KMS-11 (cell line): Measurements from ENCODE around the gene MYLIP.

Experiments used
- H2AFZ ChIP-seq: fragments of 200-600 bp; sonication (generic); 2 replicates; pipeline ENCODE4 v1.6.1; 2016; ENCODE audit warnings: antibody characterized with exemption, mixed run types, low read depth
- H3K27ac ChIP-seq: fragments of 200-600 bp; sonication (generic); 2 replicates; pipeline ENCODE4 v1.6.1; 2016; ENCODE audit warnings: mild to moderate bottlenecking, mixed run types
- H3K27me3 ChIP-seq: fragments of 200-600 bp; sonication (generic); 2 replicates; pipeline ENCODE4 v1.6.1; 2017; ENCODE audit warnings: mild to moderate bottlenecking, low read depth, mixed run types, moderate library complexity; ENCODE audit not compliant: insufficient read depth
- H3K36me3 ChIP-seq: fragments of 200-600 bp; sonication (generic); 2 replicates; pipeline ENCODE4 v1.6.1; 2017; ENCODE audit warnings: mild to moderate bottlenecking, mixed run types; ENCODE audit not compliant: insufficient read depth
- H3K4me1 ChIP-seq: fragments of 200-600 bp; sonication (generic); 2 replicates; pipeline ENCODE4 v1.6.1; 2016; ENCODE audit warnings: mild to moderate bottlenecking, low read depth, mixed run types; ENCODE audit not compliant: poor library complexity, severe bottlenecking
- H3K4me2 ChIP-seq: fragments of 200-600 bp; sonication (generic); 2 replicates; pipeline ENCODE4 v1.7.0; 2016; ENCODE audit warnings: mild to moderate bottlenecking, mixed run types
- H3K4me3 ChIP-seq: fragments of 200-600 bp; sonication (generic); IDR thresholded peaks from 2 replicates; pipeline ENCODE4 v1.6.1; 2017; ENCODE audit warnings: low read depth, low read length, mixed read lengths; ENCODE audit not compliant: insufficient read depth
- H3K79me2 ChIP-seq: fragments of 200-600 bp; sonication (generic); 2 replicates; pipeline ENCODE4 v1.6.1; 2016; ENCODE audit warnings: low read depth, mixed run types; ENCODE audit not compliant: insufficient read depth
- H3K9ac ChIP-seq: fragments of 200-600 bp; sonication (generic); 2 replicates; pipeline ENCODE4 v1.6.1; 2016; ENCODE audit warnings: mild to moderate bottlenecking, mixed run types
- H4K20me1 ChIP-seq: fragments of 200-600 bp; sonication (generic); 2 replicates; pipeline ENCODE4 v1.6.1; 2016; ENCODE audit warnings: mild to moderate bottlenecking, mixed run types; ENCODE audit not compliant: insufficient read depth
- TF ChIP-seq, protein P1 (sequence below): fragments of 200-600 bp; sonication (generic); conservative IDR thresholded peaks from 2 replicates; pipeline ENCODE4 v1.6.1; 2017; ENCODE audit warnings: low read depth, mild to moderate bottlenecking, antibody characterized with exemption, low read length, moderate library complexity, mixed read lengths

Gene MYLIP

DNA sequence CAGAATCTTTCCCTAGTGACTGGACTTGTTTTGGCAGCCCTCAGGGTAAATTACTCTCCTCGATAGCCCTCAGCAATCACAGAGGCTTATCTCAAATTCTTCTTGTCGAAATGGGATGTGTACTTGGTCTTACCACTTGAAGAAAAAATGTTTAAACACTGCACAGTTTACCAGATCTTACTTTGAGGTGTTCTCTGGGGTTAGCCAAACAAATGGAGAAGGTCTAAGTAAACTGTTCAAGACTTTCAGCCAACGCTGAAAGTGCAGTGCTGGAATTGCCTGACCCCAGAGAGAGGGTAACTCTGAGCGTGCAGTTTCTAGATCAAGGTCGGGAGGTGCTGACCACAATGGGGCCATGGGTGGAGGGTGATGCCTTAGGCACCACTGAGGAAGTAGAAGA, 39.2 kb downstream of the MYLIP start:
- Histone ChIP-seq H4K20me1 (no peaks in the 10 kb centered on the region), H3K4me3 (no peak overlapping the region), H3K4me2 (no peak overlapping the region), H3K9ac (no peak overlapping the region), H3K27ac (no peak overlapping the region), H2AFZ (no peak overlapping the region; the same call in 1 of the 2 replicates), H3K36me3 (no peaks in the 10 kb centered on the region), H3K4me1 (peaks cover 9% of the 10 kb centered on the region), H3K27me3 (no peaks in the 10 kb centered on the region), H3K79me2 (no peaks in the 10 kb centered on the region)
- TF ChIP-seq, protein P1, sequence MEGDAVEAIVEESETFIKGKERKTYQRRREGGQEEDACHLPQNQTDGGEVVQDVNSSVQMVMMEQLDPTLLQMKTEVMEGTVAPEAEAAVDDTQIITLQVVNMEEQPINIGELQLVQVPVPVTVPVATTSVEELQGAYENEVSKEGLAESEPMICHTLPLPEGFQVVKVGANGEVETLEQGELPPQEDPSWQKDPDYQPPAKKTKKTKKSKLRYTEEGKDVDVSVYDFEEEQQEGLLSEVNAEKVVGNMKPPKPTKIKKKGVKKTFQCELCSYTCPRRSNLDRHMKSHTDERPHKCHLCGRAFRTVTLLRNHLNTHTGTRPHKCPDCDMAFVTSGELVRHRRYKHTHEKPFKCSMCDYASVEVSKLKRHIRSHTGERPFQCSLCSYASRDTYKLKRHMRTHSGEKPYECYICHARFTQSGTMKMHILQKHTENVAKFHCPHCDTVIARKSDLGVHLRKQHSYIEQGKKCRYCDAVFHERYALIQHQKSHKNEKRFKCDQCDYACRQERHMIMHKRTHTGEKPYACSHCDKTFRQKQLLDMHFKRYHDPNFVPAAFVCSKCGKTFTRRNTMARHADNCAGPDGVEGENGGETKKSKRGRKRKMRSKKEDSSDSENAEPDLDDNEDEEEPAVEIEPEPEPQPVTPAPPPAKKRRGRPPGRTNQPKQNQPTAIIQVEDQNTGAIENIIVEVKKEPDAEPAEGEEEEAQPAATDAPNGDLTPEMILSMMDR = no peak

DNA sequence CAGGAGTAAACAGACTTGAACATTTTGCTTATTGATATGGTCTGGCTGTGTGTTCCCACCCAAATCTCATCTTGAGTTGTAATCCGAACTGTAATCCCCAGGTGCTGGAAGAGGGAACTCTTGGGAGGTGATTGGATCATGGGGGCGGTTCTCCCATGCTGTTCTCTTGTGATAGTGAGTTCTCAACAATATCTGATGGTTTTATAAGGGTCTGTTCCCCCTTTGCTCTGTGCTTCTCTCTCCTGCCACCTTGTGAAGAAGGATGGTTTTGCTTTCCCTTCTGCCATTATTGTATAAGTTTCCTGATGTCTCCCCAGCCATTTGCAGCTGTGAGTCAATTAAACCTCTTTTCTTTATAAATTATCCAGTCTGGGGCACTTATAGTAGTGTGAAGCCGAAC, 40.0 kb downstream of the MYLIP start:
- H3K36me3 ChIP-seq = no peaks in the 10 kb centered on the region
- no peak overlapping the region for H3K4me3 ChIP-seq
- no peak overlapping the region for H3K27ac ChIP-seq
- no peak overlapping the region for H3K9ac ChIP-seq
- H3K79me2 ChIP-seq = no peaks in the 10 kb centered on the region
- H4K20me1 ChIP-seq = no peaks in the 10 kb centered on the region
- no peaks in the 10 kb centered on the region for H3K27me3 ChIP-seq
- H2AFZ ChIP-seq = no peak overlapping the region
- H3K4me1 ChIP-seq = peaks cover 9% of the 10 kb centered on the region
- H3K4me2 ChIP-seq = no peak overlapping the region
- TF ChIP-seq, protein P1 = 0 out of 2 replicates have a peak, but pooled peaks have one; percentile 20

DNA sequence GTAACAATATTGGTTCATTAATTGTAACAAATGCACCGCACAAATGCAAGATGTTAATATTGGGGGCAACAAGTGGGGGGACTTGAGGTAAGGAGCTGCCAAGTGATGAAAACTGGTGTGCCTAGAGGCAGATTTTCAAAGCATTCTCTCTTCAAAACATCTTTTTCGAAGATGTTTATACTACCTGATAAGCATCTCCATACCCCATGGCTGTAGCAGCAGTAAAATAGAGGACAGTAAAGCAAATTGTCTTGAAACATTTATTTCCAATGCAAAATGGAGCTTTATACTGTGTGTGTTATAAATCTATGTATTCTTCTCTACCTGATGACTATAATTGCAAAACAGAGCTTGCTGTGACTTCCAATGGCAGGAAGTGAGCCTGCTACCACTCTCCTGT, 42.5 kb downstream of the MYLIP start:
- H3K36me3 ChIP-seq = no peaks in the 10 kb centered on the region
- H3K79me2 ChIP-seq = no peaks in the 10 kb centered on the region
- H3K27me3 ChIP-seq = no peaks in the 10 kb centered on the region
- peaks cover 9% of the 10 kb centered on the region for H3K4me1 ChIP-seq
- H2AFZ ChIP-seq = no peak overlapping the region
- TF ChIP-seq, protein P1 = no peak
- H3K4me3 ChIP-seq = no peak overlapping the region
- H3K27ac ChIP-seq = no peak overlapping the region
- no peaks in the 10 kb centered on the region for H4K20me1 ChIP-seq
- H3K9ac ChIP-seq = no peak overlapping the region
- no peak overlapping the region for H3K4me2 ChIP-seq

DNA sequence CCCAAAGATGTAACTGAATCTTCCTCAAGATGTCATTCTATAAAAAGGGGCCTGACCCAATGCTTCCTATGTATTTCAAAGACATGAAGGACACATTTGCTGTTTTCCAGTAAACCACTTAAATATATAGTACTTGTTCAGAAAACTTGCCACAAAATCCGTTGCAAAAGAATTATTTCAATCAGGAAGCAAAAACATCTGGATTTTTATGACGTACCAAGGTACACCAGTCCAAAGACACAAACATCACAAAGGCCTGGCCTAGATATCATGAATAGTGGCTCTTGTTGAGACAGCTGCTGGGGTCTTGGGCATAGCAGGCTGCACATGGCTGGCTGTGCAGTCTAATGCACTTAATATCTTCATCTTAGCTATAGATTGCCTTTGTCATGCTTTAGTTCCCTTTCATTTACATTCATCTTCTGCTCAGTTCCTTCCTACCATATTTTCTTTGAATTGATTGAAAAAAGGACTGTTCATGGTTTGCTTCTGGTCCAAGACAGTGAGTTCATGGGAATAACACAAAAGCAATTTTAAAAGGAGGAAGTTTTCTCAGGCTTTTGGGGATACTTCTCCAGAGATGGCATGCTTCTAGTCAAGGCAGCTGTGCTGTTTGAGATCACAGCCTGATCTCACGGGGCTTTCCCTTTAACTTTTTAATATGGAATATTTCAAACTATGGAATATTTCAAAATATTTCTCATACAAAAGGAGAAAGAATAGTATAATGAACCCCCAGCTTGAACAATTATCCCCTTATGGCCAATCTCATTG, 44.5 kb downstream of the MYLIP start:
- Histone ChIP-seq H3K4me2 (no peak overlapping the region), H3K27ac (no peak overlapping the region), H3K4me1 (peaks cover 5% of the 10 kb centered on the region), H3K27me3 (no peaks in the 10 kb centered on the region), H3K4me3 (no peak overlapping the region), H3K79me2 (no peaks in the 10 kb centered on the region), H3K9ac (no peak overlapping the region), H4K20me1 (no peaks in the 10 kb centered on the region), H3K36me3 (no peaks in the 10 kb centered on the region), H2AFZ (no peak overlapping the region)
- TF ChIP-seq, protein P1 = no peak
